Right lobe of liver (tissue), 4 donors: Measurements from ENCODE around the gene FNDC10.

Source experiments
- CTCF ChIP-seq, 4 donors: fragments of 200-600 bp in 3 of 4; fragments of 450-650 bp in 1 of 4; IDR thresholded peaks; one replicate each; pipeline versions ENCODE4 v1.5.1 to v1.8.0; 2016 to 2022; ENCODE audit warnings: antibody characterized with exemption in 4 of 4, mild to moderate bottlenecking in 2 of 4
- POLR2A ChIP-seq: fragments of 450-650 bp; IDR thresholded peaks from one replicate; pipeline ENCODE4 v1.6.1; 2017; ENCODE audit warnings: antibody characterized with exemption, mild to moderate bottlenecking
- donor health status: DM: no; HTN: no; CAD: no.
- donor health status: DM: no; HTN: no; CAD: no.
- donor health status: DM: no; HTN: yes; CAD: no.

GRCh38 chr1:1621173-1622009 lies 21.5 kb upstream of the FNDC10 start:
- TF ChIP-seq CTCF (IDR thresholded peaks at IDR 0.05) = no peak
- no peak for TF ChIP-seq POLR2A
